HL-60/S4 treated with phorbol 12-myristate 13-acetate at 8.2 ng/mL for 4 days and 3 days (cell line): ENCODE measurements around the gene MON1A.

Experiments used
- in situ Hi-C: fragments of 300-500 bp; cut with MboI; formaldehyde crosslinking; loops from 2 replicates; pipeline ENCODE4 v1.15.0; 2022; ENCODE audit warnings: low sequenced_read_pairs

The MON1A gene

GRCh38 chr3:49895791-49896190, 33.8 kb downstream of the MON1A start:
- in situ Hi-C loops: no loop called here

- in situ Hi-C loops: no loop called here
These were observed 40.3 kb downstream of the MON1A start for GRCh38 chr3:49889296-49889695.

DNA sequence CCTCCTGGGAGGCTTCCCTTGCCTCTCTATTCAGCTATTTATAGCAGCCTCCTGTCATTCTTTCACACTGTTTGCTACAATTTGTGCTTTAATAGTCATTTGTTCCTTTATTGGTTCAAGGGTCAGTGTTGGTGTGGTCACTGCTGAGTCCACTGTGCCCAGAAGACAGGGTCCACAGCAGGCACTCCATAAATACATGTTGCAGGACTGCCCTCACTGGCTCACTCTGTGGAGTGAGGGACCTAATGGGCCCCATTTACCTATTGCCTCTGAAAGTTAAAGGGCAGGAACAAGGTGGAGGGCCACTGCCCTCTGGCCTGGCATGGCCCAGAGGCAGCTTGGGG, 42.7 kb downstream of the MON1A start:
- in situ Hi-C loops: no loop called here

DNA sequence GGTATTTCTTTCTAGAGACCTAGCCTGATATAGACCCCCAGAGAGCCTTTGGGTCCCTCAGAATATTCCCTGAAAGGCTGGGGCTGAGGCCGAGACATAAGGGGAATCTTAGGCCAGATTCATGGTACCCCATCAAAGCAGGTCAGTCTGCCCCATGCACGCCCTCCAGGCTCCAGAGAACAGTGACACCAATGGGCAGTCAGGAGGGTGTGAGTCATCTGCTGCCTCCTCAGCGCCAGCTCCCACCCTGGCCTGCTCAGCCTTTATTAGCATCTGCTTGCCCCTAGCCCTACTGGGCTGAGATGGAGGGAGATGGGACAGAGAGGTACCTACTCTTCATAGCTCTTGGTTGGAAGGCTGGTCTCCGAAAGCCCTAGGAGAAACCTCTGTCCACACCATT, 45.6 kb downstream of the MON1A start:
- in situ Hi-C loops: no loop called here

GRCh38 chr3:49882166-49882565, 47.4 kb downstream of the MON1A start:
- in situ Hi-C loops: no loop called here

DNA sequence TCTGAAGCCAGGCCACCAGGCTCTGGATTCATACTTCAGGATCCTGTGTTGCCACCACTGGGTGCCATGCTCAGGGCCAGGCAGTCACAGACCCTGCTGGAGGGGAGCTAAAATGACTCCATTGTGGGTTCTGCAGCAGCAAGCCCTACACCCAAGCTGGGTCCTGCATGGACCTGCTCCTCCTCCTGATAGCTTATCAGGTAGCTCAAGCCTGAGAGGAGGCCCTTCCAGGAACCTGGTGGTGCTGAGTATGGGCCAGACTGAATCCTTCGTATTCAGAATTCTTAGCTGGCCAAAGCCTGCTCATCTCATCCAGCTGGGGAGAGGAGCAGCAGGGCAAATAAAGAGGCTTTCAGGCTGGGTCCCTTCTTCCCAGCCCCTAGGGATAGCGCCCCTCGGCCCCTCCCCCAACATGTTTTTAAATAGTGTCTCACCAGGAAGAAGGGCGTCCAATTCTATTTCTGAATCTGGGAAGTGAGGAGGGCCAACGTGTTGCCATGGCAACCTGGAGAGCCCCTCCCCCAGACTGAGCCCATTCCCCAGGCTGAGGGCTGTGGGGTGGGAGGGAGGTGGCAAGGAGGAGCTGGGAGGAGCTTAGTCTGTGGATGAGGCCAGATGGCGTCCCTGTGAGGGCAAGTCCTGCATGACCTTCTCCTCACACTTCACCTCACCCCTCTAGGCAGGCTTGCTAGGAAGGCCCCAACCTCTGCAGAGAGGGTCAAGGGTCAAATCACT, 48.9 kb downstream of the MON1A start:
- in situ Hi-C loops: no loop called here

- in situ Hi-C loops: no loop called here
These were observed 49.9 kb downstream of the MON1A start for GRCh38 chr3:49879721-49880120.

DNA sequence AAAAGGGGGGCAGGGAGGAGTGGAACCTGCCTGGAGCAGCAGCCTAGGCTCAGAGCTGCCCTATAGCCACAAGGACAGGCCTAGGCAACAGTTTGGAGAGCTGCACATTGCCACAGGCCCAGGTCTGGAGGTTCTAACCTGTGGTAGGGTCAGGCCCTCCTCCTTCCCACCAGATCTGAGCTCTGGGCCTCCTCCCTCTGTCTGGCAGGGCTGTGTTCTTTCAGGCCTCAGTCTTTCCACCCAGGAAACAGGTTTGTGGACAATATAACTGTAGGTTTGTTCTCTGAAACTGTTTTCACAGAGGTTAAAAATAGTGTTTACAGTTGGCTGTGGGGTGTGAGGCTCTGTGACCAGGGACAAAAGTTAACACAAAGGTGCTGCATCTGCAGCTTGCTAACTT, 50.9 kb downstream of the MON1A start:
- in situ Hi-C loops: no loop called here

GRCh38 chr3:49877716-49878115, 51.9 kb downstream of the MON1A start:
- in situ Hi-C loops: no loop called here

DNA sequence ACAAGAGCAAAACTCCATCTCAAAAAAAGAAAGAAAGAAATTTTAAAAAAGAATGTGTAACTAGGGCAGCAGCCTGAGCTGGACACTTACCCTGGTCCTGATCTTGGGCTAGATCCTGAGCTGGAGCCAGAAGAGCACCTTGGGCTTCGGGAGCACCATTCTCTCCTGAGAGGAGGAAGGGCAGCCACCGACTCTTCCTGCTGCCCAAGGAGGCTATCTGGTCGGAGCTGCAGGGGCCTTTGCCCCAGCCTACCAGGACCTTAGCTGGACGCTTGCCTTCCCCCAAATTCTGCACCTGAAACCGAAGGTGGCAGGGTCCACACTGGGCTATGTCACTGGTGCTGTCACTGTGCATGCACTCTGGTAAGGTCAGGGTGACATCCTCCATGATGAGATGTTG, 53.0 kb downstream of the MON1A start:
- in situ Hi-C loops: no loop called here

GRCh38 chr3:49873623-49874022, 56.0 kb downstream of the MON1A start:
- in situ Hi-C loops: no loop called here

- in situ Hi-C loops: no loop called here
These were observed 56.8 kb downstream of the MON1A start for GRCh38 chr3:49872801-49873281.

GRCh38 chr3:49871531-49872153, 58.0 kb downstream of the MON1A start:
- in situ Hi-C loops: no loop called here

DNA sequence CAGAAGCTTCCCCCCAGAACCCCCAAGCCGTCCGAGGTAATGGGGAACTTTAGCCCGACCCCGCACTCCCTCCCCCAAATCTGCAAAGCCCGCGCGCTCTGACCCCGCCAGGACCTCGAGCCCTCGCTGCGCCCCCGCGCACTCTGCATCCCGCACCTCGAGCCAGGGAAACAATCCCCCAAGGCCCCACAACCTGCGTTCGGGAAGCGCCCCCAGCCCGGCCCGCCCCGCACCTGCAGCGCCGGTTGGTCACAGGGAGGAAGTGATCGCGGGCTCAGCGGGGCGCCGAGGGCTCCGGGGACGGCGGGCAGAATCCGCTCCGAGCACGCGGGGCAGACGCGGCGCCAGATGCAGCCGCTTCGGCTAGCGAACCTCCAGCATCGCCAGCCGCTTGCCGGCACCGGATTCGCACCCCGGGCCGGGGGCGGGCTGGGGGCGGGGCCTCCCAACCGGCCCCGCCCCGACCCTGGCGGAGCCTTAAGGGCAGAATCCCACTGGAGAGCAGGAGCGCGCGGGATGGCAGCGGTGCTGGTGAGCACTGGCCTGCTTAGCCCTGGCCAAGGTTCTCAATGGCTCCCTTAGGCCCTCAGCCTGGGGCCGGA, 60.0 kb downstream of the MON1A start, which contains the start of gene CAMKV:
CAMKV (minus strand) TSS at position 382 of the 602 bp plus-strand sequence. CDS start 7,518 bp downstream, outside the sequence.
- in situ Hi-C loops: no loop called here

DNA sequence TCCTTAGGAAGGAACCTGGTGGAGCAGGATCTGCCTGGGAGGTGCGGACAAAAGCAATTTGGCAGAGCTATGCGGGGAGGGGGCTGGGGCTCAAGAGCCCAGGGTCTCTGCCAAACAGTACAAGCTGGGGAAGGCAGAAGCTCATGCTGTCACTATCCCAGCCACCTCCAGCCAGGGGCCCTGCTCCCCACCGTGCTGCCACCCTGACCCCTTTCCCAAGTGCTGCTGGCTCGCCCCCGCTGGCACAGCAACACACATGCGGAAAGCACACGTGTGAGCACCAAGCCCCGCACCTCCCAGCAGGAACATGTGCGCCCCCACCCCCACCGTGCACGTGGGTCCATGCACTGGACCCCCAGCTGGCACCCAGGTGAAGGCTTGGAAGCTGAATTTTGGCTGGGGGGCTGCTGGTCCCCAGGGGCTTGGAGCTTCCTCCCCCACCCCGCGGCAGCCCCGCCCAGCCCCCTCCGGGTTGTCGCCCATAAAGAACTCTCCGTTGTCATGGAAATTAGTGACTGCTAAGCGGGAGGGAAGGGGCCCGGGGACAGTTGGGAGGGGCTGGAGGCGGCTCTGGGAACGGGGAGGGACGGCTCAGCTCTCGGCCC, 60.6 kb downstream of the MON1A start:
- in situ Hi-C loops: no loop called here

DNA sequence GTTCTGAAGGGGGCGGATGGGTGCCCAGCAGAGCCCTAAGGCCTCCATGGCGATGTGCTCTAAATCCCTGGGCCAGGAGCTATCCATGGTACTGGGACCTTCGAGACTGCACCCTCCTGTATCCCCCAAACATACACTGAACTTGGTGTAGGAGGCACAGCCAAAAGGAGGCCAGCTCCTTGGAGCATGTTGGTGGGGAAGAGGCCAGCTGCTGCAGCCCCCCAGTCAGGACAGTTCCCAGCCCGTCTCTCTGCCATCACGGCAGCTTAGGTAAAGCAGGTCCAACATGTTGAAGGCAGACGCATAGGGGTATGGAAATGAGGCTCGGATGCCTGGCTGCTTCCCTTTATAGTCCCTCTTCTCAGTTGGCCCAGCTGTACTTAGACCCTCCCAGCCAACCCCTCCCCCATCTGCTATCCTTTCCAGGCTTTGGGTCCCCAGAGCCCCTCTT, 61.7 kb downstream of the MON1A start:
- in situ Hi-C loops: no loop called here

DNA sequence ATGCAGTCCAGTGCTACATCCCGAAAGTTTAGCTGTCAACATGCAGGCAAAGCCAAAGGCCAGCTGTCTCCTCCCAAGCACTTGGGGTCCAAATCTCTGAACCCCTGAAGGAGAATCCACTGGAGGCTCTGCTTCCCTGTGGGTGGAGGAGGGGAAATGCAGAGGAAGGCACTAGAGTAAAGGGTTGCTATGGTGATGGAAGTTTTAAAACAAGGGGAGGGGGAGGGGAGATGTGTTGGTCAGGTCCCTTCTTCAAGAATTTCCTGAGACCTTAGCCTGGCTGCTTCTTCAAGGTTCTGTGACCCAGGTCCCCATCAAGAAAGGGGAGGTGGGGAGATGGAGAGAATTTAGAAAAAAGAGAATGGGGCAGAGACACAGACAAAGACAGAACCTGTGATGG, 62.2 kb downstream of the MON1A start:
- in situ Hi-C loops: no loop called here

DNA sequence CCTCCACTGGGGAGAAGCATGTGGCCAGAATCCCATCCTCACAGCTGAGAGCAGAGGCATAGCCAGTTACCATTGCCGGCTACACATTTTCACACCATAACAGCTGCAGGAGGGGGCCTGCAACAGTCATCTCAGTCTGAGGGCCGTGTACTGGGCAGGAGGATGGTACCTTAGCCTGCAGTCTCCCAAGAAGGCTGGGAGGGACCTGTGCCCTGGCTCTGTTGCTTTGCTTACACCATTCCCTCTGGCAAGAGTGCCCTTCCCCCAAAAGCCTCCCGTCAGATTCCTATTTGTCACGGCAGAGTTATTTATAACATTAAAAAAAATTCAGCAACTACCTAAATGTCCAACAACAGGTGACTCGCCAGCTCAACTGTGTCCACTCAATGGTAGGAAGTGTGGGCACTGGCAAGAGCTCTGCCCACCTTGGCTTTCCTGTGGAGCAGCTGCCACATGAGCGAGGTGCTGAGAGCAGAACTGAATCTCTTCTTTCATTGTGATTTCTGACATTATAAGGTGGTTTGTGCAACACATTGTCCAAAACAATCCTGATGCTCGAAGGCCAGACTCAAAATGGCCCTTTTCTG, 64.3 kb downstream of the MON1A start:
- in situ Hi-C loops: no loop called here

DNA sequence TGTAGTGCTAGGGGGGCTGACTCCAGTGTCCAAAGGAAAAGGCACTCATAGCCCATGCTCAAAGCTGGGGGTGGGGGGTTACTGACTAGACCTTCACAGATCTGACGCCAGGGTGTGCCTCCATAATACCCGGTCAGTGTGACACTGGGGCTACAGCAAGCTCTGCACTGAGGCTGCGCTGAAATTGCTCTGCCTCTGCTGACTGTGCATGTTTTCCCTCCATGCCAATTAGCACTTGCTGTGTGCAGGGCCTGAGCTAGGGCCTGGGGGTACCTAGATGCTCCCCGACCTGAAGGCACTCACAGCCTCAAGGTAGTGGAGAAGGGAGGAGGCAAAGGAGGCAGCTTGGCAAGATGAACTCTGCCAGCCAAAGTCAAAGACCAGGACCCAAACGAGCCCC, 65.1 kb downstream of the MON1A start:
- in situ Hi-C loops: no loop called here

DNA sequence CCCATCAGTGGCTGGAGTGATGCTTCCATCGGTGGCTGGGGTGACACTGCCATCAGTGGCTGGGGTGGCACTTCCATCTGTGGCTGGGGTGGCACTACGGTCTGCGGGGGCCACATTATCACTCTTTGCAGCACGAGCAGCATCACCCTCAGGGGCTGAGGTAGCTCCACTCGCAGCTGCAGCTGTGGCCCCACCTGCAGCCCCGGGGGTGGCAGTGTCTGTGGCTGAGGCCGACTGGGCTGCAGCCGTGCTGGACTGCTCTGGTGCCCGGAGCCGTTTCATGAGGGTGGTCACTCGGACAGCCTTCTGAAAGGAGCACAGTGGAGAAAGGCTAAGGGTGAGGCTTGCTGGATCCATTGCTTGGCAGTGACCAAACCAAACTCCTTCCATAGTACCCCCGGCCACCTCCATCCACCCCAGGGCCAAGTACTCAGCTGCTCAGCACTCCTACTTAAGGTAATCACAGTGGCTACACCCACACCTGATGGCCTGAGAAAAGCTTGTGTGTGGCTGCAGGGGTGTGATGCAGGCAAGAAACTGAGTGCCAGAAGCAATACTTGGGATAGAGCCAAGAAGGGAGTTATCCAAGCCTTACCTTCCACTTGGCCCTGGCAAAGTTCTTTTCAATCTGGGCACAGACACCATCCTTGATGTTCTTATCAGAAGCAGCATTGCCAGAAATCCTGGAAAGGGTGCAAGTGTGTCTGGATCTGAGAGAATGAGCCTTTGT, 69.9 kb downstream of the MON1A start:
- in situ Hi-C loops: no loop called here
